BLaER1 treated with 17β-estradiol and CSF1 and Interleukin-3, amounts not matched to agents 10 nM and 100 nM (cell line): ENCODE results near the gene IAH1.

Experiments
- H3K27ac ChIP-seq, 11 experiments: shearing (Covaris generic); formaldehyde crosslinking; 2 replicates each; pipeline ENCODE4 v1.8.1; 2022
- H3K27me3 ChIP-seq, 11 experiments: shearing (Covaris generic); formaldehyde crosslinking; 2 replicates each; pipeline ENCODE4 v1.8.1; 2022
- H3K36me3 ChIP-seq, 11 experiments: shearing (Covaris generic); formaldehyde crosslinking; 2 replicates each; pipeline ENCODE4 v1.8.1; 2022
- H3K4me1 ChIP-seq, 10 experiments: shearing (Covaris generic); formaldehyde crosslinking; 2 replicates each; pipeline ENCODE4 v1.8.1; 2022
- H3K4me2 ChIP-seq, 11 experiments: shearing (Covaris generic); formaldehyde crosslinking; 2 replicates each; pipeline ENCODE4 v1.8.1; 2022
- H3K4me3 ChIP-seq, 10 experiments: shearing (Covaris generic); formaldehyde crosslinking; 2 replicates each; pipeline ENCODE4 v1.8.1; 2022
- H3K9ac ChIP-seq, 11 experiments: shearing (Covaris generic); formaldehyde crosslinking; 2 replicates each; pipeline ENCODE4 v1.8.1; 2022
- H3K9me3 ChIP-seq, 11 experiments: shearing (Covaris generic); formaldehyde crosslinking; replicated peaks in 1 of 11; 2 replicates each; pipeline ENCODE4 v1.8.1; 2022
- H4K20me1 ChIP-seq, 11 experiments: shearing (Covaris generic); formaldehyde crosslinking; 2 replicates each; pipeline ENCODE4 v1.8.1; 2022
- Cebpa-rat ChIP-seq, 11 experiments: shearing (Covaris generic); IDR thresholded peaks; 2 replicates each; pipeline ENCODE4 v1.8.1; 2022

The IAH1 gene

GRCh38 chr2:9466147-9466683 lies 8.1 kb upstream of the IAH1 start:
- Histone ChIP-seq H3K27ac (no peak overlapping the region), H4K20me1 (peaks cover 0 to 10% (median 3%) of the 10 kb centered on the region in 11 experiments; a peak in 7 of 22 replicates), H3K4me1 (peaks cover 16 to 29% (median 24%) of the 10 kb centered on the region in 10 experiments), H3K4me2 (no peak overlapping the region; a peak in 1 of 22 replicates), H3K9me3 (no peaks in the 10 kb centered on the region), H3K4me3 (no peak overlapping the region), H3K27me3 (no peaks in the 10 kb centered on the region), H3K36me3 (peaks cover 65 to 94% (median 72%) of the 10 kb centered on the region in 11 experiments), H3K9ac (no peak overlapping the region)
- TF ChIP-seq Cebpa-rat (IDR thresholded peaks at IDR 0.05) = no peak

- peaks cover 0 to 10% (median 3%) of the 10 kb centered on the region in 11 experiments; a peak in 7 of 22 replicates for H4K20me1 ChIP-seq
- H3K36me3 ChIP-seq = peaks cover 59 to 94% (median 73%) of the 10 kb centered on the region in 11 experiments
- H3K4me2 ChIP-seq = no peak overlapping the region
- H3K27me3 ChIP-seq = no peaks in the 10 kb centered on the region
- no peak overlapping the region for H3K4me3 ChIP-seq
- no peak for TF ChIP-seq Cebpa-rat (IDR thresholded peaks at IDR 0.05)
- H3K9me3 ChIP-seq = no peaks in the 10 kb centered on the region
- no peak overlapping the region for H3K9ac ChIP-seq
- H3K4me1 ChIP-seq = peaks cover 15 to 33% (median 27%) of the 10 kb centered on the region in 10 experiments
- no peak overlapping the region for H3K27ac ChIP-seq
Measured at GRCh38 chr2:9467687-9468086, 6.7 kb upstream of the IAH1 start.

- no peak for TF ChIP-seq Cebpa-rat (IDR thresholded peaks at IDR 0.05)
- H3K36me3 ChIP-seq = peaks cover 43 to 67% (median 63%) of the 10 kb centered on the region in 11 experiments
Measured at GRCh38 chr2:9471206-9471605, 3.1 kb upstream of the IAH1 start.

GRCh38 chr2:9472511-9472910 lies 1.8 kb upstream of the IAH1 start:
- no peaks in the 10 kb centered on the region for H3K27me3 ChIP-seq
- no peak overlapping the region for H3K4me3 ChIP-seq
- peaks cover 0 to 13% (median 10%) of the 10 kb centered on the region in 11 experiments; a peak in 10 of 22 replicates for H4K20me1 ChIP-seq
- no peak overlapping the region for H3K9ac ChIP-seq
- H3K27ac ChIP-seq = no peak overlapping the region
- H3K36me3 ChIP-seq = peaks cover 47 to 63% (median 58%) of the 10 kb centered on the region in 11 experiments
- H3K4me2 ChIP-seq = peak overlapping the region in 6 of 11 experiments; percentile 0 to 97 (median 16); a peak in 6 of 22 replicates
- no peak for TF ChIP-seq Cebpa-rat (IDR thresholded peaks at IDR 0.05)
- H3K4me1 ChIP-seq = peaks cover 27 to 45% (median 40%) of the 10 kb centered on the region in 10 experiments
- no peaks in the 10 kb centered on the region for H3K9me3 ChIP-seq

More at GRCh38 chr2:9471206-9471605, 3.1 kb upstream of the IAH1 start:
- H3K27ac ChIP-seq = no peak overlapping the region
- no peaks in the 10 kb centered on the region for H3K27me3 ChIP-seq
- no peak overlapping the region for H3K4me2 ChIP-seq
- peaks cover 20 to 38% (median 32%) of the 10 kb centered on the region in 10 experiments for H3K4me1 ChIP-seq
- H4K20me1 ChIP-seq = peaks cover 0 to 5% (median 0%) of the 10 kb centered on the region in 11 experiments; a peak in 4 of 22 replicates
- H3K4me3 ChIP-seq = no peak overlapping the region
- no peaks in the 10 kb centered on the region for H3K9me3 ChIP-seq
- no peak overlapping the region for H3K9ac ChIP-seq

DNA sequence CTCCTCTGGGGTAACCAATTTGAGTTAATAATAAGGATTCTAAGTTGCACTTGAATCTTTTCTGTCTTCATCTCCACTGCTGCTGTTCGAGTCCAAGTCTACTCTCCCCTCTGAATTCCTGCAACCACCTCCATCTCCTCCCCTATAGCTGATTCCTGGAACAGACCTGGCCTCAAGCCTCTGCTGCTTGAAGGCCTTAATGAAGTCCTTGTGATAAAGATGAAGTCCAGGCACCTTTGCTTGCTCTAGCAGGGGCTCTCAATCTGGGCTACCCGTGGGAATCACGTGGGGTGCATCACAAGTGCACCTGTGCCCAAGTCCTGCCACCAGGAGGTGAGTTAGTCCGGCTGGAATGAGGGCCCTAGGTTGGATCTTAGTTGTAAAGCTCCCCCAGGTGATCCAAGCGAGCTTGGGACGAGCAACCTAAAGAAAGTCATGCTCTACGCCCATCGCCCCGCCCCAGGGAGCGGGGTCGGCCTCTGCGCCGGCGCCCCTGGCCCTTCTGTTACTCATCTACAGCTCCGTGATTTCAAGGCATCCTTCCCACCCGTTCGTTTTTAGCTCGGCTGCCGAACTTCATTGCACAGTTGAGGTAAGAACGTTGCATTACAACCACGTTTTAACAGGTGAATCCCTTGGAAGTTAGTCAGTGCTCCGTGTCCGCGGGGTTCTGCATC lies 905 bp upstream of the IAH1 start:
- H4K20me1 ChIP-seq = peaks cover 0 to 21% (median 15%) of the 10 kb centered on the region in 11 experiments; a peak in 13 of 22 replicates
- peak overlapping the region; percentile 85 to 95 (median 91); a peak in 20 of 22 replicates for H3K9ac ChIP-seq
- no peaks in the 10 kb centered on the region for H3K9me3 ChIP-seq
- peaks cover 40 to 60% (median 53%) of the 10 kb centered on the region in 11 experiments for H3K36me3 ChIP-seq
- H3K4me3 ChIP-seq = peak overlapping the region; percentile 66 to 87 (median 78)
- no peak for TF ChIP-seq Cebpa-rat (IDR thresholded peaks at IDR 0.05)
- H3K27ac ChIP-seq = peak overlapping the region in 9 of 11 experiments; percentile 84 to 92 (median 89); a peak in 15 of 22 replicates
- peak overlapping the region; percentile 85 to 99 (median 96) for H3K4me2 ChIP-seq
- H3K4me1 ChIP-seq = peaks cover 27 to 46% (median 42%) of the 10 kb centered on the region in 10 experiments
- no peaks in the 10 kb centered on the region for H3K27me3 ChIP-seq

DNA sequence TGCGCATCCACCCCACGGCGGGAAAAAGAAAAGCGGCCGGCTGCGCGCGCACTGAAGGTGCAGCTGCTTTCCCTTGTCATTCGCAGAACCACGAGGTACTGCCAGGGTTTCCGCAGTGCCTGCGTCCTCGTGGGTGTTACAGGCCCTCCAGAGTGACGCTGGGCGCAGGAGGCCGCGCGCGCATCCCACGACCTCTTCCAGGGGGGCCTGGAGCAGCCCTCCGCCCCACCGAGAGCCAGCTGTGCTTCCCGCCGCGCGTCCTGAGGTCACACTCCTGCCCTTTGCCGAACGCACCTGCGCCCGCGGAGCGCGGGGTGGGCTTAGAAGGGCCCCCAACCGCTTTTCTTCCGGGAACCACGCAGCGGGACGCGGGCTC lies 378 bp upstream of the IAH1 start:
- H3K27ac ChIP-seq = peak overlapping the region; percentile 77 to 92 (median 89)
- H3K9me3 ChIP-seq = no peaks in the 10 kb centered on the region
- peak overlapping the region; percentile 85 to 99 (median 96) for H3K4me2 ChIP-seq
- H3K36me3 ChIP-seq = peaks cover 39 to 61% (median 53%) of the 10 kb centered on the region in 11 experiments
- H3K4me3 ChIP-seq = peak overlapping the region; percentile 66 to 87 (median 78)
- TF ChIP-seq Cebpa-rat (IDR thresholded peaks at IDR 0.05) = no peak
- peak overlapping the region; percentile 85 to 95 (median 91) for H3K9ac ChIP-seq
- peaks cover 27 to 50% (median 45%) of the 10 kb centered on the region in 10 experiments for H3K4me1 ChIP-seq
- peaks cover 0 to 26% (median 20%) of the 10 kb centered on the region in 11 experiments; a peak in 13 of 22 replicates for H4K20me1 ChIP-seq
- H3K27me3 ChIP-seq = no peaks in the 10 kb centered on the region

GRCh38 chr2:9477914-9478313 lies 3.6 kb downstream of the IAH1 start:
- Histone ChIP-seq H3K4me2 (no peak overlapping the region), H3K4me3 (no peak overlapping the region), H3K27ac (no peak overlapping the region), H3K4me1 (peaks cover 27 to 53% (median 38%) of the 10 kb centered on the region in 10 experiments), H3K36me3 (peaks cover 43 to 57% (median 51%) of the 10 kb centered on the region in 11 experiments), H3K9me3 (no peaks in the 10 kb centered on the region), H4K20me1 (peaks cover 10 to 65% (median 56%) of the 10 kb centered on the region in 11 experiments; a peak in 19 of 22 replicates), H3K9ac (peak overlapping the region in 1 of 11 experiments; percentile 22; a peak in 1 of 22 replicates), H3K27me3 (no peaks in the 10 kb centered on the region)
- TF ChIP-seq Cebpa-rat (IDR thresholded peaks at IDR 0.05) = no peak

GRCh38 chr2:9478526-9478925 lies 4.2 kb downstream of the IAH1 start:
- H3K36me3 ChIP-seq = peaks cover 44 to 63% (median 54%) of the 10 kb centered on the region in 11 experiments
- 0 out of 22 replicates have a peak overlapping the region, but pooled peaks of 2 of the 11 experiments have one; percentile 3 to 15 for H3K4me2 ChIP-seq
- H3K4me3 ChIP-seq = no peak overlapping the region
- H3K27ac ChIP-seq = no peak overlapping the region
- no peaks in the 10 kb centered on the region for H3K27me3 ChIP-seq
- peaks cover 23 to 48% (median 33%) of the 10 kb centered on the region in 10 experiments for H3K4me1 ChIP-seq
- H3K9me3 ChIP-seq = no peaks in the 10 kb centered on the region
- no peak overlapping the region for H3K9ac ChIP-seq
- peaks cover 14 to 71% (median 62%) of the 10 kb centered on the region in 11 experiments; a peak in 20 of 22 replicates for H4K20me1 ChIP-seq
- no peak for TF ChIP-seq Cebpa-rat (IDR thresholded peaks at IDR 0.05)

DNA sequence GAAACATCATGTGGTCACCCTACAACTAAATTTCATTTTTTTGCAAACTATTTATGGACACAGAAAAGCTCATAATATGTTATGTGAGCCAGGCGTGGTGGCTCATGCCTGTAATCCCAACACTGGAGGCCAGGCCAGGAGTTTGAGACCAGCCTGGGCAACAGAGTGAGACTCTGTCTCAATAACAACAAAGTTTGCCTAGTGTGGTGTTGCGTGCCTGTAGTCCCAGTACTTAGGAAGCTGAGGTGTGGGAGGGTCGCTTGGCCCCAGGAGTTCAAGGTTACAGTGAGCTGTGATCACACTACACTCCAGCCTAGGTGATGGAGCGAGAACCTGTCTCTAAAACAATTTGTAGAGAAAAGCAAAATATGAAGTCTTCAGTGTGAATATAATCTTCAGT lies 5.8 kb downstream of the IAH1 start:
- H3K9ac ChIP-seq = no peak overlapping the region
- H3K9me3 ChIP-seq = no peaks in the 10 kb centered on the region
- no peak for TF ChIP-seq Cebpa-rat (IDR thresholded peaks at IDR 0.05)
- H3K36me3 ChIP-seq = peaks cover 58 to 79% (median 70%) of the 10 kb centered on the region in 11 experiments
- H3K27ac ChIP-seq = no peak overlapping the region
- peaks cover 17 to 42% (median 24%) of the 10 kb centered on the region in 10 experiments for H3K4me1 ChIP-seq
- H3K4me3 ChIP-seq = no peak overlapping the region
- no peaks in the 10 kb centered on the region for H3K27me3 ChIP-seq
- no peak overlapping the region for H3K4me2 ChIP-seq
- H4K20me1 ChIP-seq = peaks cover 14 to 87% (median 78%) of the 10 kb centered on the region in 11 experiments; a peak in 21 of 22 replicates
